Gastrocnemius medialis (tissue), 4 donors: ENCODE measurements around the gene DNAAF5. TPM values are rescaled to one million over a fixed set of nuclear protein-coding genes. Genes with fewer than 3 reads are reported as not detected.

Source experiments
- ATAC-seq, 2 donors: fragments of 150-250 bp; one replicate each; pipeline ENCODE4 v1.9.1; 2016
- DNase-seq, 2 donors: peaks; one replicate each; pipeline ENCODE4 v3.0.0-alpha.2; 2019
- H3K27ac ChIP-seq, 4 donors: fragments of 200-600 bp; sonication (generic); 1 replicate in 1 of 4; 2 replicates in 3 of 4; pipeline ENCODE4 v1.5.1; 2016 to 2018; ENCODE audit warnings: mild to moderate bottlenecking in 2 of 4, moderate library complexity in 1 of 4
- H3K27me3 ChIP-seq, 3 donors: fragments of 200-600 bp; sonication (generic) in 2 of 3; 1 replicate in 1 of 3; 2 replicates in 2 of 3; pipeline versions ENCODE4 v1.5.1 to v1.6.0; 2016 to 2019; ENCODE audit warnings: mild to moderate bottlenecking in 1 of 3, moderate library complexity in 1 of 3
- H3K36me3 ChIP-seq, 2 donors: fragments of 200-600 bp; sonication (generic) in 1 of 2; one replicate each; pipeline ENCODE4 v1.5.1; 2017 to 2018
- H3K4me1 ChIP-seq, 2 donors: fragments of 200-600 bp; sonication (generic) in 1 of 2; one replicate each; pipeline ENCODE4 v1.5.1; 2016 to 2017; ENCODE audit warnings: mild to moderate bottlenecking in 2 of 2
- H3K4me3 ChIP-seq, 4 donors: fragments of 200-600 bp; sonication (generic) in 3 of 4; 1 replicate in 1 of 4; 2 replicates in 3 of 4; pipeline ENCODE4 v1.5.1; 2016 to 2019; ENCODE audit warnings: mild to moderate bottlenecking in 2 of 4
- H3K9me3 ChIP-seq, 3 donors: fragments of 200-600 bp; sonication (generic) in 2 of 3; 1 replicate in 1 of 3; 2 replicates in 2 of 3; pipeline ENCODE4 v1.5.1; 2016 to 2019
- POLR2A ChIP-seq, 2 donors: fragments of 450-650 bp; IDR thresholded peaks; one replicate each; pipeline ENCODE4 v1.6.1; 2017; ENCODE audit warnings: antibody characterized with exemption in 2 of 2, mild to moderate bottlenecking in 2 of 2, moderate library complexity in 2 of 2
- in situ Hi-C, 4 donors: fragments of 200-750 bp; cut with MboI; loops; one replicate each; pipeline versions ENCODE4 v1.15.0 to v1.8.0; 2017; ENCODE audit warnings: low sequenced_read_pairs in 4 of 4
- intact Hi-C: fragments of 100-400 bp; cut with DNase I; formaldehyde crosslinking; loops from one replicate; pipeline ENCODE4 v1.15.1; 2023; ENCODE audit warnings: low total_unique reads
- total RNA-seq, 4 donors: library from RNA; depleted of rRNA; stranded (reverse); fragments of >200 nt; gene quantifications; one replicate each; pipeline versions ENCODE4 v1.1.0 to v1.2.3, GENCODE V29; 2016
- TF ChIP-seq, protein P1 (sequence below), 5 experiments: fragments of 450-650 bp in 3 of 5; fragments of 200-600 bp in 2 of 5; sonication (generic) in 2 of 5; IDR thresholded peaks in 4 of 5; conservative IDR thresholded peaks in 1 of 5; 1 replicate in 4 of 5; 2 replicates in 1 of 5; pipeline ENCODE4 v1.5.1; 2016 to 2019; ENCODE audit warnings: antibody characterized with exemption in 5 of 5, mild to moderate bottlenecking in 3 of 5, moderate library complexity in 3 of 5

The DNAAF5 gene
- total RNA-seq, 4 donors from 2014 or later: 22.4 to 36.2 (median 30.6) TPM

GRCh38 chr7:696812-697551 is 29.5 kb upstream of the DNAAF5 start:
- Histone ChIP-seq H3K36me3 (no peaks in the 10 kb centered on the region), H3K27me3 (no peaks in the 10 kb centered on the region), H3K9me3 (no peaks in the 10 kb centered on the region), H3K27ac (peak overlapping the region in 3 of 4 donors; percentile 7 to 41 (median 37)), H3K4me3 (no peak overlapping the region), H3K4me1 (no peaks in the 10 kb centered on the region)
- intact Hi-C loops: no loop called here
- DNase-seq (no peak), ATAC-seq (no peak)
- no peak for TF ChIP-seq POLR2A (IDR thresholded peaks at IDR 0.05)
- TF ChIP-seq, protein P1, sequence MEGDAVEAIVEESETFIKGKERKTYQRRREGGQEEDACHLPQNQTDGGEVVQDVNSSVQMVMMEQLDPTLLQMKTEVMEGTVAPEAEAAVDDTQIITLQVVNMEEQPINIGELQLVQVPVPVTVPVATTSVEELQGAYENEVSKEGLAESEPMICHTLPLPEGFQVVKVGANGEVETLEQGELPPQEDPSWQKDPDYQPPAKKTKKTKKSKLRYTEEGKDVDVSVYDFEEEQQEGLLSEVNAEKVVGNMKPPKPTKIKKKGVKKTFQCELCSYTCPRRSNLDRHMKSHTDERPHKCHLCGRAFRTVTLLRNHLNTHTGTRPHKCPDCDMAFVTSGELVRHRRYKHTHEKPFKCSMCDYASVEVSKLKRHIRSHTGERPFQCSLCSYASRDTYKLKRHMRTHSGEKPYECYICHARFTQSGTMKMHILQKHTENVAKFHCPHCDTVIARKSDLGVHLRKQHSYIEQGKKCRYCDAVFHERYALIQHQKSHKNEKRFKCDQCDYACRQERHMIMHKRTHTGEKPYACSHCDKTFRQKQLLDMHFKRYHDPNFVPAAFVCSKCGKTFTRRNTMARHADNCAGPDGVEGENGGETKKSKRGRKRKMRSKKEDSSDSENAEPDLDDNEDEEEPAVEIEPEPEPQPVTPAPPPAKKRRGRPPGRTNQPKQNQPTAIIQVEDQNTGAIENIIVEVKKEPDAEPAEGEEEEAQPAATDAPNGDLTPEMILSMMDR (IDR thresholded peaks at IDR 0.05 in 4 of 5, conservative IDR thresholded peaks at IDR 0.05 in 1 of 5): no peak
- in situ Hi-C loops: no loop called here

- Histone ChIP-seq H3K27ac (peak overlapping the region in 1 of 4 donors; percentile 38), H3K4me1 (no peaks in the 10 kb centered on the region), H3K4me3 (no peak overlapping the region), H3K9me3 (no peaks in the 10 kb centered on the region), H3K27me3 (no peaks in the 10 kb centered on the region), H3K36me3 (no peaks in the 10 kb centered on the region)
- in situ Hi-C loops: no loop called here
- peak in 1 of 2 donors; percentile 33 for ATAC-seq
- intact Hi-C loops: no loop called here
- TF ChIP-seq, protein P1 (IDR thresholded peaks at IDR 0.05 in 4 of 5, conservative IDR thresholded peaks at IDR 0.05 in 1 of 5): no peak
- no peak for TF ChIP-seq POLR2A (IDR thresholded peaks at IDR 0.05)
- no peak for DNase-seq
Measured at GRCh38 chr7:698515-699475, 27.7 kb upstream of the DNAAF5 start.

- Histone ChIP-seq H3K27ac (peak overlapping the region in 2 of 4 donors; percentile 33 to 38), H3K4me1 (no peaks in the 10 kb centered on the region), H3K27me3 (no peaks in the 10 kb centered on the region), H3K4me3 (no peak overlapping the region), H3K36me3 (no peaks in the 10 kb centered on the region), H3K9me3 (no peaks in the 10 kb centered on the region)
- no peak for DNase-seq
- in situ Hi-C loops (no loop called here), intact Hi-C loops (no loop called here)
- no peak for TF ChIP-seq POLR2A (IDR thresholded peaks at IDR 0.05)
- TF ChIP-seq, protein P1 (IDR thresholded peaks at IDR 0.05 in 4 of 5, conservative IDR thresholded peaks at IDR 0.05 in 1 of 5): no peak
- ATAC-seq: no peak
Measured at GRCh38 chr7:699476-700170, 26.9 kb upstream of the DNAAF5 start.

- intact Hi-C loops: no loop called here
- DNase-seq (no peak), ATAC-seq (no peak)
- Histone ChIP-seq H3K4me3 (no peak overlapping the region), H3K36me3 (no peaks in the 10 kb centered on the region), H3K27ac (no peak overlapping the region), H3K27me3 (no peaks in the 10 kb centered on the region), H3K9me3 (no peaks in the 10 kb centered on the region), H3K4me1 (no peaks in the 10 kb centered on the region)
- TF ChIP-seq POLR2A (IDR thresholded peaks at IDR 0.05): no peak
- TF ChIP-seq, protein P1 (IDR thresholded peaks at IDR 0.05 in 4 of 5, conservative IDR thresholded peaks at IDR 0.05 in 1 of 5): no peak
- in situ Hi-C loops: no loop called here
Measured at GRCh38 chr7:701086-701671, 25.3 kb upstream of the DNAAF5 start.
